GM18511 (cell line): ENCODE measurements around the gene RER1.

Experiments used
- ATAC-seq: cut with Tn5 transposase; IDR thresholded peaks from one replicate; pipeline ENCODE4 v1.9.1; 2021; ENCODE audit warnings: mild to moderate bottlenecking, moderate library complexity; ENCODE audit not compliant: unreplicated experiment

The RER1 gene, protein sequence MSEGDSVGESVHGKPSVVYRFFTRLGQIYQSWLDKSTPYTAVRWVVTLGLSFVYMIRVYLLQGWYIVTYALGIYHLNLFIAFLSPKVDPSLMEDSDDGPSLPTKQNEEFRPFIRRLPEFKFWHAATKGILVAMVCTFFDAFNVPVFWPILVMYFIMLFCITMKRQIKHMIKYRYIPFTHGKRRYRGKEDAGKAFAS

DNA sequence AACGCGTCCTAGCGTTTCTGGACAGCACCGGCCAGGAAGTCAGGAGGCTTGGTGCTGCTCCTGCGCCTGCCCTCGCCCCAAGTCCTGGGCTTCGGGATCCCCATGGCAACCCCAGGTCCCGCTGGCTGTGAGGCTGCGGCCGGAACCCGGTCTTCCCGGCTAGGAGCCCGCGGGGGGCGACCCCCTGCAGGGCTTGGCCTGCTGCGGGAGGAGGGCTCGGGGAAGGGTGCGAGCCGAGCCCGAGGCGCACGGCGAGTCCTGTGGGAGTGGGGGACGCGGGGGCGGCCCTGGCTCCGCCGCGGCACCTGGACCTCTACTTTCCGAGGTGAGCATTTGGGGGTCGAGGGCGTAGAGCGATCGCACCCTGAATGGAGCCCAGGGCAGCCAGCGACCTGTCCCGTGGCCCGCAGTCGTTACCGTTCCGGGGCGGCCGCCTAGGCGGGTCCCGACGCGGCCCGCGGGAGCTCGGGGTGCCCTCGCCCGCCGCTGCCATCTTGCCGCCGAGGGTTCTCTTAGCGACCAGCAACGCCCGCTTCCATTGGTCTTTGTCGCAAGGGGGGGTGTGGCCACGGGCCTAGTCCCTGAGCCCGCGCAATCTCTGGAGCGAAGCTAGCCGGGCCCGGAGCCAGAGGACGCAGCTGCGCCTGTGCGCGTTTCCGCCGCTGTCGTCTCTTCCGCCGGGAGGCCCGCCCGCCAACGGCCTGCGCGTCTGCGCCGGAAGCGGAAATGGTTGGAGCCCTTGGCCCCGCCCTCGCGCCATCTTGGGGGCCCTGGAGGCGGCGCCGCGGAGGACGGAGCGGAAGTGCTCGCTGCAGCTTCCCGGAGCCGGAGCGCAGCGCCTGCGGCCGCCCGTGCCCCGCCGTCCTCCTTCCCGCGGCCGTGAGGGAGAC is at the start of gene RER1, which contains the start of gene MORN1:
RER1 (plus strand) TSS at position 801 of the 890 bp plus-strand sequence. CDS start 3,950 bp downstream, outside the sequence.
MORN1 (minus strand) TSS at position 514 of the 890 bp plus-strand sequence; CDS start at position 493, 21 bp downstream.
- peak; percentile 93 for ATAC-seq

GRCh38 chr1:2342384-2343022 is 49.1 kb upstream of the RER1 start:
- ATAC-seq = no peak

DNA sequence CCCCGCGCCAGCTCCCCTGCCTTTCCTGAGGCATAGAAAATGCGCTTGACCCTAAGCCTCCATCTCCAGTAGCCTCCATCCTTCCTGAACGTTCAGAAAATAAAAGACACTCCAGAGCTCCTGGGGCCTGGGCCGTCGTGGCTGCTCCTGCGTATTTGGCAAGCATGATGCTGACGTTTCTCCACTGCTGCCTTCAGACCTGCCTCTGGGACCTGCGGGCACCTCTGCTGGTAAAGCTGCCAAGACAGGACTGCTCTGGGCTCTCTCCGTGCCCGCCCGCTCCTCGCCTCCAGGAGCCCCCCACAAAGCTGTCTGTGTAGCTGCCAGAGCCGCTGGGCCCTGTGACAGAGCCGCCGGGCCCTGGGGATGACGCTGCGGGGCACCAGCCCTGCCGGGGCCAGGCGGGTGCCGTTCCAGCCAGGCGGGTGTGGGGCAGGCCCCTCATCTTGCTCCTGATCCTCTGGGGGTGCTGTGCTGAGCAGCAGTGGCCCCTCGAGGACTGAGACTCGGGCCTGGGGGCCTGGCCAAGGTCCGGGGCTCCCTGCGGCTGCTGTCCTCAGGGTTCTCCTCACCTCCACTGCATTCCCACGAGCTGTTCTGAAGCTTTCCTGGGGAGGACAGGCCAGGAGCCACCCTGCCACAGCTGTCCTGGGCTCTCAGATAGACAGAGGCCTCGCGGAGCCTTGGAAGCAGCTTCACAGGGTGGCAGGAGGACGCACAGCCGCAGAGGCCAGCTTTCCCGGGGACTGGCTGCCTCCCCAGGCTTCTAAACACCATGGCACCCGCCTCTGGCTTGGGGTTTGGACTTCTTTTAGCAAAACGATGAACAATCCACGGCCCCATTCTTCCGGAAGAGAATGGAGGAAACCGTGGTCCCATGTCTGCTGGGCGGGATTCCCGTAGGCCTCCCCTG is 48.4 kb upstream of the RER1 start:
- ATAC-seq = no peak

DNA sequence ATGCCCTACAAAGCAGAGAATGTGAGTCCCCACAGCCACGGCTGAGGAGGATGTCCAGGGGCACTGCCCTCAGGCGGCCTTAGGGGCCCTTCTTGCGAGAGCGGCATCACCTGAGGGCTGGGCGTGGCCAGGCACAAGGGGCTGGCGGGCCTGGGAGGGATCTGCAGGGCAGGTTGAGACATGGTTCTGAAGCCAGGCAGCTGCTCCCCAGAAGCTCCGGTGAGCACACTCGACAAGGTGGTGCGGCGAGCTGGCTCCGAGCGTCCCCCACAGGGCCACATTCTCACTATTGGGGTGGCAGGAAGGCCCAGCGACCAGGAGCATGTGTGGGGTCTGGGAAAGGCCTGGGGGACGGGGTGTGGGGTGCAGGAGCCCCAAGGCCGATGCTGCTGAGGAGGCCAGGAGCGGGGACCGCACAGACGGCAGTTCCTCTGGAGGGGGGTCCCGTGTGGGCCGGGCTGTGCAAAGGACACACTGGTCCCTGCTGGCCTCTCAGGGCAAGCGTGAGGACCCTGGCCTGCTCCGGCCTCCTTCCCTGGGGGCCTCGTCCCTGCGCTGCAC is 47.4 kb upstream of the RER1 start:
- ATAC-seq = no peak

DNA sequence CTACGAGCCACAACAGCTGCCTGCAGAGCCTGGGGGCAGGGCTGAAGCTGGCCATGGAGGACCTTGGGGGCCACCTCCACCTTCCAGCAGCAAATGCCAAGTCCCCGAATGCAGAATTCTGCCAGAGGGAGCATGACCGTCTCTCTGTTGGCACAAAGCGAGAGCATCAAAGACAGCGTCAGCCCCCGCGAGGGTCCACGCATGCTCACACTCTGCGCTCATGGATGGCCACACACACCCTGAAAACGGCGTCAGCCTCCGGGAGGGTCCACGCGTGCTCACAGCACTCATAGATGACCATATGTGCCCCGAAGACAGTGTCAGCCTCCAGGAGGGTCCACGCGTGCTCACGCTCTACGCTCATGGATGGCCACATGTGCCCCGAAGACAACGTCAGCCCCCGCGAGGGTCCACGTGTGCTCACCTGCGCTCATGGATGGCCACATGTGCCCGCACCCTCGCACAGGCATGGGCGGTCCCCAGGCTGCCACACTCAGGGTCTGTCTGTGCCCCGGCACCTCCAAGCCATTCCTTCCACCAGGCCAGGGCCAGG is 46.8 kb upstream of the RER1 start:
- ATAC-seq = no peak

GRCh38 chr1:2345297-2346075 is 46.2 kb upstream of the RER1 start:
- no peak for ATAC-seq

- no peak for ATAC-seq
These were observed 44.8 kb upstream of the RER1 start for GRCh38 chr1:2346691-2347408.

DNA sequence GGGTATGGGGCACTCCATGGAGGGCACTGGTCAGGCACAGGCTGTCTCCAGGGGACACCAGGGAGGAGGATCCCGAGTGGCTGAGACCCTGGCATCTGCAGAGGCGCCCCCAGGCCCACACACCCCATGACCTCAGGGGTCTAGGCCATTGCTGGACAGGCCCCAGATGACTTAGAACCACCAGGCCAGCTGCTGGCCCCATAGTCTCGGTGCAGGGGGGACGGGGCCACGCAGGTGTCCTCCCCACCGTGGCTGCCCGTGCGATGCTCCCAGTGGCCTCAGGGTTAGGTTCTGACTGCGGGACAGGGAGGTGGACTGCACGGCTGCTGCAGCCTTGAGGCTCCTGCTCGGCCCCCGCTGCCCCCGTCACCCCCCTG is 44.2 kb upstream of the RER1 start:
- ATAC-seq = no peak

DNA sequence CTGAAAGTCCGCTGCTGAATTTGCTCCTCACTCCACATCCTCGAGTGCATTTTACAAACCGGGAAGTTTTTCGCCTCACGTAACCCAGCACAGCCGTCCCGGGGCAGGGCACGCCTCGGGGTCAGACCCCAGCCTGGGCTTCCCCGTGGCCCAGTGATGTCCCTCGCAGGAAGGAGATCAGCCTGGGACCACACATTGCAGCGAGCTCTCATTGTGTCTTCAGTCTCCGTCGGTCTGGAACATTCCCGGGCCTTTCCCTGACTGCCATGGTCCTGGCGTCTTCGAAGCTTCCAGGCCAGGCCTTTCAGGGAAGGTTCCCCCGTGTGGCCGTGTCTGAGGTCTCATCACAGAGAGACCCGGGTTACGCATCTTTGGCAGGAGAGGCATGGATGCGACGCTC is 43.7 kb upstream of the RER1 start:
- ATAC-seq = no peak

- no peak for ATAC-seq
These were observed 43.0 kb upstream of the RER1 start for GRCh38 chr1:2348346-2349325.

DNA sequence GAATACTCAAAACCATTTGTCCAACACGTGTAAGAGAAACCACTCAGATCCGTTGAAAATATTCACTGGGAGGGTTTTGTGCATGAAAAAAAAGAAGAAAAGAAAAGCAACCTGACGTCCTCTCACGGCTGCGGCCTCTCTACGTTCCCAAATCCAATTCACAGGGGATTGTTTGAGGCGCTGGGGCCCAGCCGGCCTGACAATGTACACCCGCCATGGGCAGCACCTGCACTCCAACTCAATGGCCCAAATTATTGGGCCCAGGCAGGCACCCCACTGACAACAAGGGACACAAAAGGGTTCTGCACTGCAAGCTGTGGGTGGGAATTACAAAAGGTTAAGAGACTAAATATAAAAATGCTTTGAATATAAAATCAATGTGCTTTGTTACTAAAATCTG is 41.8 kb upstream of the RER1 start:
- no peak for ATAC-seq

GRCh38 chr1:2350501-2350900 is 41.1 kb upstream of the RER1 start:
- ATAC-seq = no peak

DNA sequence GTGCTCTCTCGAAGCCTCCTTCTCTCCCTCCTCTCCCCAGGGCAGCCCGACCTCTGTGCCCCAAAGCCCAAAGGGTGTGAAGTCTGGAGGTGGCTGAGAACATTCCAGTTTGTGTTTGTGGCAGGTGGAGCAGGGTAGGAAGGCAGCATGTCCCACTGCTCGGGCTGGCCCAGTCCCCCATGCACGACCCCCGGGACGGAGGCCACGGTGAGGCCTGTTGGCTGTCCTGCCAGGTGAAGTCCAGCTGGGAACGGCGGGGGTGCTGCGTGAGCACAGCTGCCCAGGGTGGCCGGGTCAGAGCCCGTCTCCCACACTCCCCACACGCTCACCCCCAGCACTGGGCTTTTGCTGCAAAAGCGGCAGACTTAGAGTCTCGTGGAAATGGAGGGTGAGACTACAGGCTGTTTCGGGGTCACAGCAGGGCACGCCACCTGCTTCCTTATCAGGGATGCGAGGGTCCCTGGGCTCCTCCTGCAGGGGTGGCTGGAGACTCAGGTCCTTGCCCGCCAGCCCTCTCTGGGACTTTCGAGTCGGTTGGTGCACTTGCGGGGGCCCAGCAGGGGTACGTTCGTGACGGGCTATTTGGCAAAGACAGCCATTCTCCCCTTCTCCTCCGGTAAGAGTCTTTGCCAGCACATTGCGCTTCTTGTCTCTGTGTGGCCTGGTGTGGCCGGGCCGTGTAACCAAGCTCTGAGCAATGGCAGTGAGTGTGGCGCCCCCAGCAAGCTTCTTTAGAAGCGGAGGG is 40.6 kb upstream of the RER1 start:
- no peak for ATAC-seq

- no peak for ATAC-seq
These were observed 39.9 kb upstream of the RER1 start for GRCh38 chr1:2351723-2352122.

DNA sequence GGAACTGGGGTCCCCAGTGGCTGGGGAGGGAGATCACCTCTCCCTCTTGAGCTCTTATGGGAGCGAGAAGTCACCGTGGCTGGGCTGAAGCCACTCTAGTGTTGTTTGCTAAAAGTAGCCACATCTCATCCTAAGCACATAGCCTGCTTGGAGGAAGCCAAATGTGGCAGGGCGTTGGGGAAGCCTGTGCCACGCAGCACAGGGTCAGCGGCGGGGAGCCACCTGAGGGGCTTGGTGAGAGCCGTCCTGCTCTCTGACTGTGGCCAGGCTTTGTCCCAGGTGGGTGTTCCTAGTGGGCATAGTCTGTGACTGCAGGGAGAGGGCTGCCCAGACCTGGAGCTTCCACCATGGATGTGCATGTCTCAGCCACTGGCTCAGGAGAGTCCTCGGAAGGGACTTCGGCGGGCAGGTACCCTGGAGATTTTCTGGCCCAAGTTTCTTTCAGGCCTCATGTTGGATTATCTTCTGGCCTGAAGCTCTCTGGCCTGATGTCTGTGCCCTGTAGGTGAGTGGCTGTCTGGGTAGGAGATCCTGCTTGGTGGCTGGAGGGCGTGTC is 39.2 kb upstream of the RER1 start:
- no peak for ATAC-seq

- no peak for ATAC-seq
These were observed 38.6 kb upstream of the RER1 start for GRCh38 chr1:2352897-2353550.
